Stimulated activated CD4-positive, alpha-beta T cell treated with anti-CD3 and anti-CD28 coated beads, Interleukin-4, amount 100 ng/mL, for 24 hours (primary cell): Measurements from ENCODE around the gene GLYR1.
A peak's percentile ranks its signal among the peaks of the same experiment; 100 is the strongest.
"Not testable (repeated sequence)": the region's sequence is repeated elsewhere in the genome, so short reads cannot be mapped to it uniquely, and the experiment has no call there.

Source experiments
- DNase-seq: peaks from one replicate; pipeline ENCODE4 v3.0.0-alpha.2; 2020

GLYR1 gene

GRCh38 chr16:4785758-4786433 lies 61.2 kb downstream of the GLYR1 start:
- no peak for DNase-seq

GRCh38 chr16:4784444-4784987 lies 62.6 kb downstream of the GLYR1 start:
- DNase-seq, result not testable (repeated sequence)

GRCh38 chr16:4783951-4784336 lies 63.1 kb downstream of the GLYR1 start:
- no peak for DNase-seq

- DNase-seq, result no peak
Observed at GRCh38 chr16:4783251-4783950, 63.7 kb downstream of the GLYR1 start.

- no peak for DNase-seq
Observed at GRCh38 chr16:4780235-4780634, 66.9 kb downstream of the GLYR1 start.

GRCh38 chr16:4778050-4778392 lies 69.1 kb downstream of the GLYR1 start:
- no peak for DNase-seq

- DNase-seq, result no peak
Observed at GRCh38 chr16:4777339-4778049, 69.6 kb downstream of the GLYR1 start.

- DNase-seq, result no peak
Observed at GRCh38 chr16:4776141-4776705, 70.9 kb downstream of the GLYR1 start.

- DNase-seq, result no peak
Observed at GRCh38 chr16:4775005-4775404, 72.1 kb downstream of the GLYR1 start.

GRCh38 chr16:4772351-4772750 lies 74.7 kb downstream of the GLYR1 start:
- no peak for DNase-seq

- DNase-seq, result no peak
Observed at GRCh38 chr16:4771646-4772045, 75.4 kb downstream of the GLYR1 start.

- no peak for DNase-seq
Observed at GRCh38 chr16:4769306-4769638, 77.8 kb downstream of the GLYR1 start.

GRCh38 chr16:4768549-4769305 lies 78.4 kb downstream of the GLYR1 start:
- DNase-seq, result peak; percentile 91

GRCh38 chr16:4767872-4768548 lies 79.1 kb downstream of the GLYR1 start:
- no peak for DNase-seq

- peak; percentile 98 for DNase-seq
Observed at GRCh38 chr16:4766875-4767628, 80.0 kb downstream of the GLYR1 start, which contains the start of gene ZNF500. ZNF500 (minus strand) TSS chr16:4767162; CDS start chr16:4765978, 1,184 bp downstream.

- DNase-seq, result no peak
Observed at GRCh38 chr16:4765511-4766474, 81.3 kb downstream of the GLYR1 start.

GRCh38 chr16:4763791-4764190 lies 83.3 kb downstream of the GLYR1 start:
- no peak for DNase-seq

GRCh38 chr16:4762205-4762604 lies 84.9 kb downstream of the GLYR1 start:
- DNase-seq, result no peak

GRCh38 chr16:4760221-4760910 lies 86.7 kb downstream of the GLYR1 start:
- no peak for DNase-seq
